HEK293 (cell line): ENCODE results near the gene PKLR.

Experiments used
- FEZF1 ChIP-seq: fragments of 450-650 bp; formaldehyde crosslinking; IDR thresholded peaks from 2 replicates; pipeline ENCODE4 v1.5.1; 2016; ENCODE audit warnings: missing biosample characterization, missing genetic modification characterization
- KLF10 ChIP-seq: fragments of 450-650 bp; IDR thresholded peaks from 2 replicates; pipeline ENCODE4 v1.5.1; 2018; ENCODE audit warnings: missing biosample characterization, mild to moderate bottlenecking, missing genetic modification characterization
- SP3 ChIP-seq: fragments of 450-650 bp; formaldehyde crosslinking; IDR thresholded peaks from 2 replicates; pipeline ENCODE4 v1.5.1; 2016; ENCODE audit warnings: missing biosample characterization, missing genetic modification characterization
- SP7 ChIP-seq: fragments of 450-650 bp; formaldehyde crosslinking; IDR thresholded peaks from 2 replicates; pipeline ENCODE4 v1.5.1; 2016; ENCODE audit warnings: missing biosample characterization, missing genetic modification characterization
- ZBTB1 ChIP-seq: fragments of 450-650 bp; formaldehyde crosslinking; IDR thresholded peaks from 2 replicates; pipeline ENCODE4 v1.5.1; 2016; ENCODE audit warnings: missing biosample characterization, missing genetic modification characterization
- ZEB2 ChIP-seq: fragments of 450-650 bp; formaldehyde crosslinking; IDR thresholded peaks from 2 replicates; pipeline ENCODE4 v1.5.1; 2016; ENCODE audit warnings: missing biosample characterization, missing genetic modification characterization
- ZNF112 ChIP-seq: fragments of 450-650 bp; formaldehyde crosslinking; IDR thresholded peaks from 2 replicates; pipeline ENCODE4 v1.5.0; 2017; ENCODE audit warnings: missing biosample characterization, missing genetic modification characterization
- ZNF174 ChIP-seq: fragments of 450-650 bp; formaldehyde crosslinking; IDR thresholded peaks from 2 replicates; pipeline ENCODE4 v1.5.0; 2017; ENCODE audit warnings: missing biosample characterization, mild to moderate bottlenecking, missing genetic modification characterization
- ZNF19 ChIP-seq: fragments of 450-650 bp; formaldehyde crosslinking; IDR thresholded peaks from 2 replicates; pipeline ENCODE4; 2016; ENCODE audit warnings: missing biosample characterization, missing genetic modification characterization, low read depth
- ZNF2 ChIP-seq: fragments of 450-650 bp; formaldehyde crosslinking; IDR thresholded peaks from 2 replicates; pipeline ENCODE4 v1.5.1; 2016; ENCODE audit warnings: missing biosample characterization, missing genetic modification characterization
- ZNF274 ChIP-seq, 2 experiments: fragments of 200-500 bp in 1 of 2; fragments of 450-650 bp in 1 of 2; sonication (Bioruptor generic) in 1 of 2; formaldehyde crosslinking in 1 of 2; IDR thresholded peaks; 2 replicates each; pipeline versions ENCODE4 v1.5.1 to v1.6.1; 2014 to 2016; ENCODE audit warnings: borderline replicate concordance in 1 of 2, inconsistent platforms in 1 of 2, low read length in 1 of 2, missing biosample characterization in 1 of 2, missing genetic modification characterization in 1 of 2
- ZNF394 ChIP-seq: fragments of 450-650 bp; formaldehyde crosslinking; IDR thresholded peaks from 2 replicates; pipeline ENCODE4 v1.5.1; 2016; ENCODE audit warnings: missing biosample characterization, missing genetic modification characterization, mild to moderate bottlenecking, moderate library complexity, borderline replicate concordance
- ZNF510 ChIP-seq: fragments of 450-650 bp; formaldehyde crosslinking; IDR thresholded peaks from 2 replicates; pipeline ENCODE4 v1.5.1; 2018; ENCODE audit warnings: mild to moderate bottlenecking, missing genetic modification characterization, missing biosample characterization; ENCODE audit not compliant: insufficient replicate concordance
- ZNF521 ChIP-seq: fragments of 450-650 bp; formaldehyde crosslinking; IDR thresholded peaks from 2 replicates; pipeline ENCODE4 v1.5.1; 2017; ENCODE audit warnings: missing biosample characterization, mild to moderate bottlenecking, missing genetic modification characterization
- ZNF544 ChIP-seq: fragments of 450-650 bp; formaldehyde crosslinking; IDR thresholded peaks from 2 replicates; pipeline ENCODE4 v1.5.0; 2017; ENCODE audit warnings: missing biosample characterization, missing genetic modification characterization
- ZNF561 ChIP-seq: fragments of 450-650 bp; IDR thresholded peaks from 2 replicates; pipeline ENCODE4 v1.5.1; 2018; ENCODE audit warnings: missing biosample characterization, missing genetic modification characterization, borderline replicate concordance
- ZNF571 ChIP-seq: fragments of 450-650 bp; formaldehyde crosslinking; IDR thresholded peaks from 2 replicates; pipeline ENCODE4 v1.5.0; 2017; ENCODE audit warnings: missing biosample characterization, missing genetic modification characterization
- ZNF585B ChIP-seq: fragments of 450-650 bp; formaldehyde crosslinking; IDR thresholded peaks from 2 replicates; pipeline ENCODE4 v1.5.1; 2016; ENCODE audit warnings: missing biosample characterization, missing genetic modification characterization
- ZNF629 ChIP-seq: fragments of 450-650 bp; formaldehyde crosslinking; IDR thresholded peaks from 2 replicates; pipeline ENCODE4 v1.5.1; 2017; ENCODE audit warnings: missing biosample characterization, missing genetic modification characterization
- ZNF747 ChIP-seq: fragments of 450-650 bp; formaldehyde crosslinking; IDR thresholded peaks from 2 replicates; pipeline ENCODE4 v1.5.1; 2016; ENCODE audit warnings: missing biosample characterization, missing genetic modification characterization
- ZNF768 ChIP-seq: fragments of 450-650 bp; formaldehyde crosslinking; IDR thresholded peaks from 2 replicates; pipeline ENCODE4 v1.5.1; 2018; ENCODE audit warnings: missing biosample characterization, mild to moderate bottlenecking, missing genetic modification characterization
- ZNF777 ChIP-seq: fragments of 450-650 bp; formaldehyde crosslinking; IDR thresholded peaks from 2 replicates; pipeline ENCODE4 v1.5.1; 2017; ENCODE audit warnings: missing biosample characterization, missing genetic modification characterization, borderline replicate concordance
- ZSCAN23 ChIP-seq: fragments of 450-650 bp; formaldehyde crosslinking; IDR thresholded peaks from 2 replicates; pipeline ENCODE4 v1.5.1; 2016; ENCODE audit warnings: missing biosample characterization, missing genetic modification characterization
- TF ChIP-seq, protein P1 (sequence below): fragments of 450-650 bp; formaldehyde crosslinking; IDR thresholded peaks from 2 replicates; pipeline ENCODE4 v1.5.1; 2016; ENCODE audit warnings: missing biosample characterization, missing genetic modification characterization
- TF ChIP-seq, protein P2 (sequence below): fragments of 450-650 bp; formaldehyde crosslinking; IDR thresholded peaks from 2 replicates; pipeline ENCODE4 v1.5.1; 2016; ENCODE audit warnings: missing biosample characterization, missing genetic modification characterization
- TF ChIP-seq, protein P3 (sequence below): fragments of 450-650 bp; formaldehyde crosslinking; IDR thresholded peaks from 2 replicates; pipeline ENCODE4; 2016; ENCODE audit warnings: missing biosample characterization, missing genetic modification characterization
- TF ChIP-seq, protein P4 (sequence below): fragments of 450-650 bp; formaldehyde crosslinking; IDR thresholded peaks from 2 replicates; pipeline ENCODE4 v1.5.1; 2016; ENCODE audit warnings: missing biosample characterization, missing genetic modification characterization, low read depth
- TF ChIP-seq, protein P5 (sequence below): fragments of 450-650 bp; formaldehyde crosslinking; IDR thresholded peaks from 2 replicates; pipeline ENCODE4 v1.5.1; 2016; ENCODE audit warnings: missing biosample characterization, missing genetic modification characterization
- TF ChIP-seq, protein P6 (sequence below): fragments of 450-650 bp; formaldehyde crosslinking; IDR thresholded peaks from 2 replicates; pipeline ENCODE4 v1.5.1; 2017; ENCODE audit warnings: missing biosample characterization, missing genetic modification characterization

PKLR gene

DNA sequence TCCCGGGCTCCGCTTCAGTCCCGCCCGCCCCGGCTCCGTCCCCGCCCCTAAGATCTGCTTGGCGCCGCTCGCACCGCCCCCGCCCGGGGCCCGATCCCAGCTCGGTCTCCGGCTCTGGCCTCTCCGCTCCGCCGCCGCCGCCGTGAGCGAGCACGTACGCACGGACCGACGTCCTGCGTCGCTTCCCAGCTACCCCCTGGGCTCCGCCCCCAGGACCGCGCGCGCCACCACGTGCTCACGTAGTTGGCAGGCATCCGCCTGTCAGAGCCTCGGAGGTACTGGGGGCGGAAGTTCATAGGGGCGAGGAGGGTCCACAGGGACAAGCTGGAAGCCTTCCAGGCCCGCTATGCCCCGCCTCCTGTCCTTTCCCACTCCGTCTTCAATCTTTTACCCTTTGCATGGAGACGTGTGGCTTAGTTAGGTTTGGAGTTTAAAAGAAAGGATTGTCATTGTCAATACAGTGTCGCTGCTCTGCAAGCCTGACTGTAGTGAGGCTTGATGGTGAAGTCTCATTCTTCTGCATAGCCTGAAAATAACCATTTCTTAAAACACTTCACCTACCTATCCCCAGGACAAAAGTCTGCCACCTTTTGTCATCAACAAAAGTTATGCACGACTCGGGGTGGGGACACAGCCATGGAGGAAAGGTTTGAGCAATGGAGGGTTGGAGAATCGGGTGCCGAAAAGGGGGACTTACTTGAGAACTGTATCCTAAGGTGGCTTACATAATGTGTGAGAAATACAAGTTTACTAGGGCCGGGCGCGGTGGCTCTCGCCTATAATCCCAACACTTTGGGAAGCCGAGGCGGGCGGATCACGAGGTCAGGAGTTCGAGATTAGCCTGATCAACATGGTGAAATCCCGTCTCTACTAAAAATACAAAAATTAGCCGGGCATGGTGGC, 27.6 kb downstream of the PKLR start, which contains the start of gene CLK2 (continued):
- TF ChIP-seq ZNF510 (tag by site-specific recombination) (no peak), ZNF544 (tag by site-specific recombination) (no peak), ZNF768 (tag by site-specific recombination) (no peak), ZNF112 (tag by site-specific recombination) (no peak), ZNF521 (tag by site-specific recombination) (no peak), ZNF629 (tag by site-specific recombination) (peak; percentile 59; the same call in 1 of the 2 replicates), ZNF747 (tag by site-specific recombination) (no peak), ZNF585B (tag by site-specific recombination) (no peak), SP7 (tag by site-specific recombination) (0 out of 2 replicates have a peak, but pooled peaks have one; percentile 20), ZSCAN23 (tag by site-specific recombination) (no peak), ZNF19 (tag by site-specific recombination) (no peak), ZEB2 (tag by site-specific recombination) (no peak), ZNF174 (tag by site-specific recombination) (no peak), ZNF571 (tag by site-specific recombination) (no peak), SP3 (tag by site-specific recombination) (peak; percentile 86), ZBTB1 (tag by site-specific recombination) (no peak), ZNF394 (peak; percentile 82), ZNF777 (no peak), ZNF274 (IDR thresholded peaks at IDR 0.05; ENCODE audit: low read length) (no peak), ZNF274 (tag by site-specific recombination; IDR thresholded peaks at IDR 0.05; ENCODE audit: borderline replicate concordance) (no peak), ZNF561 (tag by site-specific recombination) (peak; percentile 15; the same call in 1 of the 2 replicates), ZNF2 (tag by site-specific recombination) (no peak), KLF10 (tag by site-specific recombination) (peak; percentile 22; the same call in 1 of the 2 replicates), FEZF1 (tag by site-specific recombination) (no peak)
- TF ChIP-seq, protein P1, sequence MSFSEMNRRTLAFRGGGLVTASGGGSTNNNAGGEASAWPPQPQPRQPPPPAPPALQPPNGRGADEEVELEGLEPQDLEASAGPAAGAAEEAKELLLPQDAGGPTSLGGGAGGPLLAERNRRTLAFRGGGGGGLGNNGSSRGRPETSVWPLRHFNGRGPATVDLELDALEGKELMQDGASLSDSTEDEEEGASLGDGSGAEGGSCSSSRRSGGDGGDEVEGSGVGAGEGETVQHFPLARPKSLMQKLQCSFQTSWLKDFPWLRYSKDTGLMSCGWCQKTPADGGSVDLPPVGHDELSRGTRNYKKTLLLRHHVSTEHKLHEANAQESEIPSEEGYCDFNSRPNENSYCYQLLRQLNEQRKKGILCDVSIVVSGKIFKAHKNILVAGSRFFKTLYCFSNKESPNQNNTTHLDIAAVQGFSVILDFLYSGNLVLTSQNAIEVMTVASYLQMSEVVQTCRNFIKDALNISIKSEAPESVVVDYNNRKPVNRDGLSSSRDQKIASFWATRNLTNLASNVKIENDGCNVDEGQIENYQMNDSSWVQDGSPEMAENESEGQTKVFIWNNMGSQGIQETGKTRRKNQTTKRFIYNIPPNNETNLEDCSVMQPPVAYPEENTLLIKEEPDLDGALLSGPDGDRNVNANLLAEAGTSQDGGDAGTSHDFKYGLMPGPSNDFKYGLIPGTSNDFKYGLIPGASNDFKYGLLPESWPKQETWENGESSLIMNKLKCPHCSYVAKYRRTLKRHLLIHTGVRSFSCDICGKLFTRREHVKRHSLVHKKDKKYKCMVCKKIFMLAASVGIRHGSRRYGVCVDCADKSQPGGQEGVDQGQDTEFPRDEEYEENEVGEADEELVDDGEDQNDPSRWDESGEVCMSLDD (tag by site-specific recombination): no peak
- TF ChIP-seq, protein P2, sequence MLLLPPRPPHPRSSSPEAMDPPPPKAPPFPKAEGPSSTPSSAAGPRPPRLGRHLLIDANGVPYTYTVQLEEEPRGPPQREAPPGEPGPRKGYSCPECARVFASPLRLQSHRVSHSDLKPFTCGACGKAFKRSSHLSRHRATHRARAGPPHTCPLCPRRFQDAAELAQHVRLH (tag by site-specific recombination): peak; percentile 90
- TF ChIP-seq, protein P3, sequence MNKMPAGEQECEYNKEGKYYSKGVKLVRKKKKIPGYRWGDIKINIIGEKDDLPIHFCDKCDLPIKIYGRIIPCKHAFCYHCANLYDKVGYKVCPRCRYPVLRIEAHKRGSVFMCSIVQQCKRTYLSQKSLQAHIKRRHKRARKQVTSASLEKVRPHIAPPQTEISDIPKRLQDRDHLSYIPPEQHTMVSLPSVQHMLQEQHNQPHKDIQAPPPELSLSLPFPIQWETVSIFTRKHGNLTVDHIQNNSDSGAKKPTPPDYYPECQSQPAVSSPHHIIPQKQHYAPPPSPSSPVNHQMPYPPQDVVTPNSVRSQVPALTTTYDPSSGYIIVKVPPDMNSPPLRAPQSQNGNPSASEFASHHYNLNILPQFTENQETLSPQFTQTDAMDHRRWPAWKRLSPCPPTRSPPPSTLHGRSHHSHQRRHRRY (tag by site-specific recombination): no peak
- TF ChIP-seq, protein P4, sequence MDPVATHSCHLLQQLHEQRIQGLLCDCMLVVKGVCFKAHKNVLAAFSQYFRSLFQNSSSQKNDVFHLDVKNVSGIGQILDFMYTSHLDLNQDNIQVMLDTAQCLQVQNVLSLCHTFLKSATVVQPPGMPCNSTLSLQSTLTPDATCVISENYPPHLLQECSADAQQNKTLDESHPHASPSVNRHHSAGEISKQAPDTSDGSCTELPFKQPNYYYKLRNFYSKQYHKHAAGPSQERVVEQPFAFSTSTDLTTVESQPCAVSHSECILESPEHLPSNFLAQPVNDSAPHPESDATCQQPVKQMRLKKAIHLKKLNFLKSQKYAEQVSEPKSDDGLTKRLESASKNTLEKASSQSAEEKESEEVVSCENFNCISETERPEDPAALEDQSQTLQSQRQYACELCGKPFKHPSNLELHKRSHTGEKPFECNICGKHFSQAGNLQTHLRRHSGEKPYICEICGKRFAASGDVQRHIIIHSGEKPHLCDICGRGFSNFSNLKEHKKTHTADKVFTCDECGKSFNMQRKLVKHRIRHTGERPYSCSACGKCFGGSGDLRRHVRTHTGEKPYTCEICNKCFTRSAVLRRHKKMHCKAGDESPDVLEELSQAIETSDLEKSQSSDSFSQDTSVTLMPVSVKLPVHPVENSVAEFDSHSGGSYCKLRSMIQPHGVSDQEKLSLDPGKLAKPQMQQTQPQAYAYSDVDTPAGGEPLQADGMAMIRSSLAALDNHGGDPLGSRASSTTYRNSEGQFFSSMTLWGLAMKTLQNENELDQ (tag by site-specific recombination): no peak
- TF ChIP-seq, protein P5, sequence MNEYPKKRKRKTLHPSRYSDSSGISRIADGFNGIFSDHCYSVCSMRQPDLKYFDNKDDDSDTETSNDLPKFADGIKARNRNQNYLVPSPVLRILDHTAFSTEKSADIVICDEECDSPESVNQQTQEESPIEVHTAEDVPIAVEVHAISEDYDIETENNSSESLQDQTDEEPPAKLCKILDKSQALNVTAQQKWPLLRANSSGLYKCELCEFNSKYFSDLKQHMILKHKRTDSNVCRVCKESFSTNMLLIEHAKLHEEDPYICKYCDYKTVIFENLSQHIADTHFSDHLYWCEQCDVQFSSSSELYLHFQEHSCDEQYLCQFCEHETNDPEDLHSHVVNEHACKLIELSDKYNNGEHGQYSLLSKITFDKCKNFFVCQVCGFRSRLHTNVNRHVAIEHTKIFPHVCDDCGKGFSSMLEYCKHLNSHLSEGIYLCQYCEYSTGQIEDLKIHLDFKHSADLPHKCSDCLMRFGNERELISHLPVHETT (tag by site-specific recombination): no peak; the same call in 1 of the 2 replicates
- TF ChIP-seq, protein P6, sequence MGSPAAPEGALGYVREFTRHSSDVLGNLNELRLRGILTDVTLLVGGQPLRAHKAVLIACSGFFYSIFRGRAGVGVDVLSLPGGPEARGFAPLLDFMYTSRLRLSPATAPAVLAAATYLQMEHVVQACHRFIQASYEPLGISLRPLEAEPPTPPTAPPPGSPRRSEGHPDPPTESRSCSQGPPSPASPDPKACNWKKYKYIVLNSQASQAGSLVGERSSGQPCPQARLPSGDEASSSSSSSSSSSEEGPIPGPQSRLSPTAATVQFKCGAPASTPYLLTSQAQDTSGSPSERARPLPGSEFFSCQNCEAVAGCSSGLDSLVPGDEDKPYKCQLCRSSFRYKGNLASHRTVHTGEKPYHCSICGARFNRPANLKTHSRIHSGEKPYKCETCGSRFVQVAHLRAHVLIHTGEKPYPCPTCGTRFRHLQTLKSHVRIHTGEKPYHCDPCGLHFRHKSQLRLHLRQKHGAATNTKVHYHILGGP: no peak
